ENCODE measurements around the gene COX5A. TPM values are rescaled to one million over a fixed set of nuclear protein-coding genes. Genes with fewer than 3 reads are reported as not detected.
"Not testable (repeated sequence)": the region's sequence is repeated elsewhere in the genome, so short reads cannot be mapped to it uniquely, and the experiment has no call there.

The COX5A gene
- total RNA-seq, 1 donor from 2014 or later: 133 TPM

GRCh38 chr15:74924525-74924924, 13.3 kb downstream of the COX5A start:
- no peaks in the 10 kb centered on the region for H3K9me3 Mint-ChIP-seq (ENCODE audit: low read depth)
- H3K36me3 Mint-ChIP-seq (ENCODE audit: low read depth): peaks cover 25% of the 10 kb centered on the region
- H3K4me3 Mint-ChIP-seq (ENCODE audit: unreplicated experiment): no peak overlapping the region
- TF ChIP-seq, protein P1, sequence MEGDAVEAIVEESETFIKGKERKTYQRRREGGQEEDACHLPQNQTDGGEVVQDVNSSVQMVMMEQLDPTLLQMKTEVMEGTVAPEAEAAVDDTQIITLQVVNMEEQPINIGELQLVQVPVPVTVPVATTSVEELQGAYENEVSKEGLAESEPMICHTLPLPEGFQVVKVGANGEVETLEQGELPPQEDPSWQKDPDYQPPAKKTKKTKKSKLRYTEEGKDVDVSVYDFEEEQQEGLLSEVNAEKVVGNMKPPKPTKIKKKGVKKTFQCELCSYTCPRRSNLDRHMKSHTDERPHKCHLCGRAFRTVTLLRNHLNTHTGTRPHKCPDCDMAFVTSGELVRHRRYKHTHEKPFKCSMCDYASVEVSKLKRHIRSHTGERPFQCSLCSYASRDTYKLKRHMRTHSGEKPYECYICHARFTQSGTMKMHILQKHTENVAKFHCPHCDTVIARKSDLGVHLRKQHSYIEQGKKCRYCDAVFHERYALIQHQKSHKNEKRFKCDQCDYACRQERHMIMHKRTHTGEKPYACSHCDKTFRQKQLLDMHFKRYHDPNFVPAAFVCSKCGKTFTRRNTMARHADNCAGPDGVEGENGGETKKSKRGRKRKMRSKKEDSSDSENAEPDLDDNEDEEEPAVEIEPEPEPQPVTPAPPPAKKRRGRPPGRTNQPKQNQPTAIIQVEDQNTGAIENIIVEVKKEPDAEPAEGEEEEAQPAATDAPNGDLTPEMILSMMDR (IDR thresholded peaks at IDR 0.05): no peak
- H3K27me3 Mint-ChIP-seq (ENCODE audit: low read depth): no peaks in the 10 kb centered on the region
- no peak overlapping the region for H3K27ac Mint-ChIP-seq (ENCODE audit: unreplicated experiment)
- no peaks in the 10 kb centered on the region for H3K4me1 Mint-ChIP-seq (ENCODE audit: low read depth)
- DNase-seq (ENCODE audit: low spot score): no peak

GRCh38 chr15:74920456-74920855, 17.4 kb downstream of the COX5A start:
- Mint-ChIP-seq H3K36me3 (ENCODE audit: low read depth) (peaks cover 34% of the 10 kb centered on the region), H3K27me3 (ENCODE audit: low read depth) (no peaks in the 10 kb centered on the region), H3K27ac (ENCODE audit: unreplicated experiment) (no peak overlapping the region), H3K4me1 (ENCODE audit: low read depth) (no peaks in the 10 kb centered on the region), H3K9me3 (ENCODE audit: low read depth) (no peaks in the 10 kb centered on the region), H3K4me3 (ENCODE audit: unreplicated experiment) (no peak overlapping the region)
- TF ChIP-seq, protein P1 (IDR thresholded peaks at IDR 0.05): no peak
- no peak for DNase-seq (ENCODE audit: low spot score)

GRCh38 chr15:74917676-74918075, 20.2 kb downstream of the COX5A start:
- Mint-ChIP-seq H3K27ac (ENCODE audit: unreplicated experiment) (no peak overlapping the region), H3K36me3 (ENCODE audit: low read depth) (peaks cover 30% of the 10 kb centered on the region)

GRCh38 chr15:74913799-74914198, 24.1 kb downstream of the COX5A start:
- H3K4me3 Mint-ChIP-seq (ENCODE audit: unreplicated experiment); H3K27ac Mint-ChIP-seq (ENCODE audit: unreplicated experiment); DNase-seq (ENCODE audit: low spot score); H3K27me3 Mint-ChIP-seq (ENCODE audit: low read depth); H3K4me1 Mint-ChIP-seq (ENCODE audit: low read depth); H3K9me3 Mint-ChIP-seq (ENCODE audit: low read depth): not testable (repeated sequence)
- H3K36me3 Mint-ChIP-seq (ENCODE audit: low read depth): peaks cover 14% of the 10 kb centered on the region

More at GRCh38 chr15:74917676-74918075, 20.2 kb downstream of the COX5A start:
- H3K4me3 Mint-ChIP-seq (ENCODE audit: unreplicated experiment): no peak overlapping the region
- no peaks in the 10 kb centered on the region for H3K4me1 Mint-ChIP-seq (ENCODE audit: low read depth)
- TF ChIP-seq, protein P1 (IDR thresholded peaks at IDR 0.05): no peak
- no peak for DNase-seq (ENCODE audit: low spot score)
- H3K27me3 Mint-ChIP-seq (ENCODE audit: low read depth): no peaks in the 10 kb centered on the region
- no peaks in the 10 kb centered on the region for H3K9me3 Mint-ChIP-seq (ENCODE audit: low read depth)

DNA sequence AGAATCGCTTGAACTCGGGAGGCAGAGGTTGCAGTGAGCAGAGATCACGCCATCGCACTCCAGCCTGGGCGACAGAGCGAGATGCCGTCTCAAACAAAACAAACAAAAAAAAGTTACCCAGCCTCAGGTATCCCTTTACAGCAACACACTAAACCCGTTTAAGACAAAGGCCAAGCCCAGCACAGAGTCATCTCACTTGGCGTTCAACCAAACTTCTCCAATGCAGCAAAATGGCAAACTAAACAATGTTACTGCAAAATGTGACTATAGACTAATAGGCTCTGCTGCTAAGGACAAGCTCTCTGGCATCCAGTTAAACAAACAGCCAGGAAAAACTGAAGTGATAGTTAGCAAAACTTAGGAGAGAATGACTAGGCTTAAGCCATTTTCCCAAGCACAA, 24.8 kb downstream of the COX5A start:
- no peaks in the 10 kb centered on the region for H3K27me3 Mint-ChIP-seq (ENCODE audit: low read depth)
- H3K9me3 Mint-ChIP-seq (ENCODE audit: low read depth): no peaks in the 10 kb centered on the region
- H3K4me3 Mint-ChIP-seq (ENCODE audit: unreplicated experiment): no peak overlapping the region
- DNase-seq (ENCODE audit: low spot score): no peak
- H3K36me3 Mint-ChIP-seq (ENCODE audit: low read depth): peaks cover 9% of the 10 kb centered on the region
- peak overlapping the region; percentile 49 for H3K27ac Mint-ChIP-seq (ENCODE audit: unreplicated experiment)
- TF ChIP-seq, protein P1 (IDR thresholded peaks at IDR 0.05): no peak
- H3K4me1 Mint-ChIP-seq (ENCODE audit: low read depth): no peaks in the 10 kb centered on the region

DNA sequence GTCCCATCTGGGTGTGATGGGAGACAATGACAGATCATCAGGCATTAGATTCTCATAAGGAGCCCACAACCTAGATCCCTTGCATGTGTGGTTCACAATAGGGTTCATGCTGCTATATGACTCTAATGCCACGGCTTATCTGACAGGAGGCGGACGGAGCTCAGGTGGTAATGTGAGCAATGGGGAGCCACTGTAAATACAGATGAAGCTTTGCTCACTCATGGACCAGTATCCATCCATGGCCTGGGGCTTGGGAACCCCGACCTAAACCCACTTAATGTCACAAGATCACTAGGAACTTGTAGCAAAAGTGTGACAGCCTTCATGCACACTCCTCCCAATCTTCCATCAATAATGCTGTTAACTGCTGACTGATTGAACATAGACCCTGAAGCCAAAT, 29.2 kb downstream of the COX5A start:
- Mint-ChIP-seq H3K4me1 (ENCODE audit: low read depth) (peaks cover 29% of the 10 kb centered on the region), H3K9me3 (ENCODE audit: low read depth) (no peaks in the 10 kb centered on the region), H3K36me3 (ENCODE audit: low read depth) (peaks cover 5% of the 10 kb centered on the region), H3K4me3 (ENCODE audit: unreplicated experiment) (no peak overlapping the region), H3K27ac (ENCODE audit: unreplicated experiment) (no peak overlapping the region), H3K27me3 (ENCODE audit: low read depth) (no peaks in the 10 kb centered on the region)
- TF ChIP-seq, protein P1 (IDR thresholded peaks at IDR 0.05): no peak
- DNase-seq (ENCODE audit: low spot score): no peak

Data from chondrocyte (in vitro differentiated cells).